Lower lobe of right lung (tissue), 2 donors: ENCODE data around the gene NCKAP5. TPM values are rescaled to one million over a fixed set of nuclear protein-coding genes. Genes with fewer than 3 reads are reported as not detected.

Experiments
- ATAC-seq, 2 donors: fragments of 200-7000 bp; cut with Tn5 transposase; one replicate each; pipeline ENCODE4 v1.9.1; 2020 to 2022; ENCODE audit warnings: mild to moderate bottlenecking in 2 of 2, moderate library complexity in 2 of 2
- DNase-seq: peaks from one replicate; pipeline ENCODE4 v3.0.0-alpha.2; 2020
- H3K27ac ChIP-seq: fragments of 200-600 bp; one replicate; pipeline ENCODE4 v1.8.0; 2022
- H3K27me3 ChIP-seq: fragments of 200-600 bp; one replicate; pipeline ENCODE4 v1.8.0; 2022; ENCODE audit warnings: low read depth
- H3K36me3 ChIP-seq: fragments of 200-600 bp; one replicate; pipeline ENCODE4 v1.8.0; 2022; ENCODE audit warnings: mild to moderate bottlenecking
- H3K4me1 ChIP-seq: fragments of 200-600 bp; one replicate; pipeline ENCODE4 v1.8.0; 2022
- H3K4me3 ChIP-seq: fragments of 200-600 bp; one replicate; pipeline ENCODE4 v1.8.0; 2022; ENCODE audit warnings: mild to moderate bottlenecking
- H3K9me3 ChIP-seq: fragments of 200-600 bp; one replicate; pipeline ENCODE4 v1.8.0; 2022
- CTCF ChIP-seq: fragments of 200-600 bp; IDR thresholded peaks from one replicate; pipeline ENCODE4 v1.8.0; 2022; ENCODE audit warnings: antibody characterized with exemption, mild to moderate bottlenecking
- intact Hi-C: fragments of 100-400 bp; cut with DNase I; formaldehyde crosslinking; loops from one replicate; pipeline ENCODE4 v1.11.0; 2022
- total RNA-seq: library from RNA; stranded (reverse); fragmentation: NEBNext Ultra II Directional; extraction: Animal tissue kit (Norgen Biotek cat#: 25700); gene quantifications from one replicate; pipeline ENCODE4 v1.2.1, GENCODE V29; 2021
- donor health status: DM: no; HTN: yes; CAD: no; lungs with severe emphysema.

The NCKAP5 gene
- total RNA-seq, 1 donor from 2014 or later, result 34.6 TPM

- intact Hi-C loops, result no loop called here
- no peak overlapping the region for H3K4me3 ChIP-seq
Measured at GRCh38 chr2:132910432-132910831, 657.8 kb downstream of the NCKAP5 start.

GRCh38 chr2:132909427-132909826, 658.8 kb downstream of the NCKAP5 start:
- H3K27me3 ChIP-seq, result no peaks in the 10 kb centered on the region
- intact Hi-C loops, result no loop called here
- DNase-seq (no peak), ATAC-seq (no peak)
- H3K36me3 ChIP-seq, result no peaks in the 10 kb centered on the region
- no peak overlapping the region for H3K4me3 ChIP-seq
- no peak overlapping the region for H3K27ac ChIP-seq
- no peaks in the 10 kb centered on the region for H3K4me1 ChIP-seq
- H3K9me3 ChIP-seq, result no peaks in the 10 kb centered on the region
- TF ChIP-seq CTCF, result no peak

More at GRCh38 chr2:132910432-132910831, 657.8 kb downstream of the NCKAP5 start:
- Histone ChIP-seq H3K27me3 (no peaks in the 10 kb centered on the region), H3K9me3 (no peaks in the 10 kb centered on the region), H3K36me3 (no peaks in the 10 kb centered on the region), H3K4me1 (no peaks in the 10 kb centered on the region), H3K27ac (no peak overlapping the region)
- ATAC-seq, result no peak
- DNase-seq, result no peak
- no peak for TF ChIP-seq CTCF

GRCh38 chr2:132904142-132904842, 664.0 kb downstream of the NCKAP5 start:
- ATAC-seq (no peak), DNase-seq (no peak)
- Histone ChIP-seq H3K27ac (no peak overlapping the region), H3K4me1 (no peaks in the 10 kb centered on the region), H3K27me3 (no peaks in the 10 kb centered on the region), H3K4me3 (no peak overlapping the region), H3K9me3 (no peaks in the 10 kb centered on the region), H3K36me3 (no peaks in the 10 kb centered on the region)
- intact Hi-C loops, result no loop called here
- TF ChIP-seq CTCF, result no peak

GRCh38 chr2:132902626-132903025, 665.6 kb downstream of the NCKAP5 start:
- no peak for TF ChIP-seq CTCF
- Histone ChIP-seq H3K4me1 (no peaks in the 10 kb centered on the region), H3K9me3 (no peaks in the 10 kb centered on the region), H3K27me3 (no peaks in the 10 kb centered on the region), H3K36me3 (no peaks in the 10 kb centered on the region), H3K27ac (no peak overlapping the region), H3K4me3 (no peak overlapping the region)
- DNase-seq (no peak), ATAC-seq (no peak)
- intact Hi-C loops, result no loop called here

GRCh38 chr2:132901661-132902060, 666.6 kb downstream of the NCKAP5 start:
- no peak overlapping the region for H3K27ac ChIP-seq

More at GRCh38 chr2:132901661-132902060, 666.6 kb downstream of the NCKAP5 start:
- H3K9me3 ChIP-seq, result no peaks in the 10 kb centered on the region
- TF ChIP-seq CTCF, result no peak
- DNase-seq (no peak), ATAC-seq (no peak)
- H3K4me1 ChIP-seq, result no peaks in the 10 kb centered on the region
- H3K36me3 ChIP-seq, result no peaks in the 10 kb centered on the region
- intact Hi-C loops, result no loop called here
- H3K27me3 ChIP-seq, result no peaks in the 10 kb centered on the region
- no peak overlapping the region for H3K4me3 ChIP-seq
